ENCODE measurements around the gene PITPNC1.

The PITPNC1 gene

GRCh38 chr17:67519801-67520251 lies 142.7 kb downstream of the PITPNC1 start:
- no peak for DNase-seq

GRCh38 chr17:67520252-67520906 lies 143.3 kb downstream of the PITPNC1 start:
- no peak for DNase-seq

DNA sequence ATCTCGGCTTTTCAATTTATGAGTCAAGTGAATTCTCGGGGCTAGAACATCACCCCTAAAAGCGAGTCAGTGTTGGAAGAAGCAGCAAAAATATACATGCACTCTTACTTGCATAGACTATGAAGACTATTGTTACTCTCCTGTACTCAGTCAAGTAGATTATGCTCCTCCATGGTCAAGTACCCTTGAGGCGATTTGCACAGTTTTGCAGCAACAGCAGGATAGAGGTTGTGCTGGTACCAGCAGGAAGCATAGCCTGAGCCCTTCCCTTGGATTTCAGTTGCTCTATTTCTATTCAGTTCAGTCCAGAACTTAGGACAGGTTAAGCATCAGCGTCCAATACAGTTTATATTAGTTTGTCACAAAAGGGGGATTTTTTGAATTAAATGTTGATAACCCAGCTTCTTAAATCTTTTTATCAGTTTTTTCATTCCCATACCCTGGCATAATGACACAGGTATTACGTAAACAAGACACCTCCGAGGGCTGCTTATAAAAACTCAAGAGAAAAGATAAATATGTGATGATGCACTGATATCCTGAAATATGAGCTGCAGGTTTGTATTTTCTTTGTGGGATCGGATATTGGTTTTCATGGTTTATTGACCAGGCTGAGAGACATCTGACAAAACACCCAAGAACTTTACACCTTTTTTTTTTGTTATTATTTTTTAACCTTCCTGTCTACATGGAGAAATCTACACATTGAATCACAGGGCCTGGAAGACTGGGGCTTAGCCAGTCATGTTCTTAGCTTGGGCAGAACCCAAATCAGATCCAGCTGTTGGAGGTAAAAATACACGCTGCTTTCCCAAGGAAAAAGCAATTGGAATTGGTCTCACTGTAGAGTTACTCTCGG lies 144.1 kb downstream of the PITPNC1 start:
- DNase-seq: no peak

- DNase-seq: no peak
Observed at GRCh38 chr17:67521775-67522069, 144.6 kb downstream of the PITPNC1 start.

GRCh38 chr17:67523101-67523500 lies 146.0 kb downstream of the PITPNC1 start:
- no peak for DNase-seq

- DNase-seq: no peak
Observed at GRCh38 chr17:67525239-67526135, 148.4 kb downstream of the PITPNC1 start.

DNA sequence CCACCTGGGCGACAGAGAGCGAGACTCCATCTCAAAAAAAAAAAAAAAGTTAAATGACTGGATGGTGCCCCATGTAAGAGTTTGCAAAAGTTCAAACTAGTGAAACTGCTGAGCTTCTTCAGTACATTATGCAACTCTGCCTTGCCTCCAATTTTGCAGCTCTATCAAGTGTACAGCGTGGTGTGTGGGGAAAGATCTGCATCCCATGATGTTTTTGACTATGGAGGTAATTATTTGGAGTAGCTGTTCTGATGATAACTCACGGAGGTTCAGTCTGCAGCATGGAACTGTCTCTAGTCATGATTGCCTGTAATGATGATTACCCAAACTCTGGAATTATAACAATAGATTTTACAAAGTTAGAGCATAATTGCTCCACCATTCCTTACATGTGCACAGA lies 149.6 kb downstream of the PITPNC1 start:
- no peak for DNase-seq

DNA sequence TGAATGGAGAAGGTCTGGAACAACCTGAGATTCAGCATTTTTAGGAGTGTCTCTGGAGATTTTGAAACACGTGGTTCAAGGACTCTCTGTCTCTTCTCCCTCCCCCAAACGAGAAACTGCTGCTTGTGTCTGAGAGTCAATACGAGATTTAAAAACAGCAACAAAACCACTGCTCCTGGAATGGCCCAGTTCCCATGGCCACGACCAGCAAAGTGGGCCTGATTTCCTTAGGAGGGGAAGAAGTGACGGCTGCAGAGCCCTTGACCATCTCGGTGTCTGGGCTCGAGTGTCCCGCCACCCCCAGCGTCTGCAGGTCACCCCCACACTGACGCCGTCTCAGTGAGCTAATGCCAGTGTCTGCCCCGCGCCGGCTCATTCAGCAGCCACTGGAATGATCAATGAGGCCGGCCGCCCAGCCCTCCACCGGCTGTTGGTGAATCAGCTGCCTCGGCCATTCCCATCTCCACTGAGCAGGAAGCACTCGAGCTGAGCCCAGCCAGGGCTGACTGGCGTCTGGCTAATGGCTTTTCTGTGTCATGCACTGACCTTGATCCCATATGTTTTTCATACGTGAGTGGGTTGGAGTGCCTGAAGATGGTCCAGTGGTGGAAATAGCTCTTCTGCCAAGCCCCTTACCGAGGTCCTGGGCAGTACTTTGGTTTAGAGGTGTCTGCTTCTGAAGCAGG lies 151.8 kb downstream of the PITPNC1 start:
- DNase-seq: peak; percentile 46 to 84

DNA sequence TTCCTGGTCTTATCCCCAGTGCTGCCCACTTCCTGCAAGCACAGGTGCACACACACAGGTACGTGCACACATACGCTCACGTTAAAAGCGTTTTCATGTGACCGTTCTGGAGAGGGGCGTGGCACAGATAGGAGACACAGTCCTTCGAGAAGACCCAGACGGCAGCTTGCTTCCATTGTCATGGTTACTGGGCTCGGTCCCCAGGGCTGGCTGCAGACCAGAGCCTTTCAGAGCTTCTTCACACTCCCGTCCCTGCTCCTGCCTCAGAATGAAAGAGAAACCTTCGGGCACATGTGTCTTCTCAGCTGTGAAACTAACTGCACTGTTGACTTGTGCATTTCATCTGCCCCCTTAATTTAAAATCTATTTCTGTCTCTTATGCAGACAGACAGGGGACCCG lies 154.2 kb downstream of the PITPNC1 start:
- DNase-seq: no peak

GRCh38 chr17:67532326-67532871 lies 155.3 kb downstream of the PITPNC1 start:
- no peak for DNase-seq

- DNase-seq: no peak
Observed at GRCh38 chr17:67534941-67535340, 157.9 kb downstream of the PITPNC1 start.

- DNase-seq: no peak
Observed at GRCh38 chr17:67542219-67543114, 165.4 kb downstream of the PITPNC1 start.

DNA sequence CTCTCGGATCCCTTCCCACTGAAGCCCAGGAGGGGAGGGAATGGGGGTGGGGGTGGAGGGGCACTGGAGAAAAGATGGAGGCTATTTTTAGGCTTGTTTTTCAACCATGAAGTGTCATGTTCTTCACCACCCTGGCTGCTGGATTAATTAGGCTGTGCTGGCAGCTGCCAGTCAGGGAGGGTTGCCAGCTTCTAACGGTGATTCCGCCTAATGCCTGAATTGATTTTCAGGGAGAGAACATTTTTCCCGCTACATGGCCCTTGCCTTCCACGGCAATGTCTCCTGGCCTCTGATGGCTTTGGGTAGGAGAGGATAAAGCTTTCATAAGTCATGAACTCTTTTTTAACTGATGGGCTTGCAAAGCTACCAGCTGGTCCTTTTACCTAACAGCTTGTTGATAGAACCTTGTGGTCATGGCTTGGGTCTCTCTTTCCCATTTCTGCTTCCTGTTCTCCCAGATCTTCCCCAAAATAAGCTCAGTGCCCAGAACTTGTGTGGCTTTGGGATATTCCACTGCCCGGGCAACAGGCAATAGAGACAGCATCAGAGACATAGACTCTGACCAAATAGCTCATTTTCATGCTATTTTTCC lies 167.4 kb downstream of the PITPNC1 start:
- no peak for DNase-seq

- DNase-seq: no peak
Observed at GRCh38 chr17:67546578-67547527, 169.8 kb downstream of the PITPNC1 start.

- no peak for DNase-seq
Observed at GRCh38 chr17:67548693-67549092, 171.6 kb downstream of the PITPNC1 start.

DNA sequence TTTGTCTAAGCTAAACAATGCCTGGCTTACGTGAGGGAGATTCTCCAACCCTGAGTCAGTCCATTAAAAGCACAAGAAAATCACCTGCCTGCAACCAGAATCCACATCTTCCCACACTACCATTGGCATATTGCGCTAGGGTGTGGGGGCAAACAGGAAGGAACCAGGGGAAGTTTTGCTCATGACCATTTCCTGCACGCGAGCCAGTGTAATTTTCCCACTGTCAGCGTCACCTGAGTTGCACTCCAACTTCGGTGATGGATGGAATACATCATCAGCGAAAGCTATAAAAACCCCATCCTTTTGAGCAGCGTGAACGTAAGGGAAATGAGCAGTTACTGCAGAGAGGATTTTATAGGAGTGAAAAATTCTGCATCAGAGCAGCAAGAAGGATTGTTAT lies 172.7 kb downstream of the PITPNC1 start:
- no peak for DNase-seq

- no peak for DNase-seq
Observed at GRCh38 chr17:67554634-67555033, 177.6 kb downstream of the PITPNC1 start.

- no peak for DNase-seq
Observed at GRCh38 chr17:67555855-67556254, 178.8 kb downstream of the PITPNC1 start.

DNA sequence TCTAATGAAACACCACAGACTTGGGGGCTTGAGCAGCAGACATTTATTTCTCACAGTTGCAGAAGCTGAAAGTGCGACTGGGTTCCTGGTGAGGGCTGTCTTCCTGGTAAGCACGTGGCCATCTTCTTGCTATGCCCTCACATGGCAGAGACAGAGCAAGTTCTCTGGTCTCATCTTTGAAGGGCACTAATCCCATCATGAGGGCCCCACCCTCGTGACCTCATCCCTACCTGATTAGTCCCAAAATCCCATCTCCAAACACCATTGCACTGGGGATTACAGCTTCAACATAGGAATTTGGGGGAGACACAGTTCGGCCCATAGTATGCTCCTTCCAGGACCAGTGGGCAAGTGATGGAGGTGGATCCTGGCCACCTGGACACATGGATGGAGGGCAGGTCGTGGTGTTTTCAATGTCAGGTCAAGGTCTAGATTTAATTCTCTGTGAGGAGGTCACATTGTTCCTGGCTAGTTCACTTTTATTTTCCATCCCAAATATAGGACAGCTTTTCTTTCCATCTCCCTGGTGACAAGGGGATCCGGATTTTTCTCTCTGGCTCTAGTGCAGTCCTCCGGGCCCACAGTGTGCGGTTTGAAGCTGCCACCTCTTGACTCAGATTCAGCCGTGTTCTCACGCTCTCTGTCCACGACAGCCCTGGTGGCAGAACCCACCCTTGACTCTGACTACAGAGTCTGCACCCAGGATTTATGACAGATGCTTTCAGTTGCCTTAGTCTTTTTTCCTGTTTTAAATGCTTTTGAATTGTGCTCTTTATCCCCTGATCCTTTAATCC lies 180.2 kb downstream of the PITPNC1 start:
- DNase-seq: no peak
